ENCODE data around the gene OR6C75.

- TF ChIP-seq FOXA1 (IDR thresholded peaks at IDR 0.05) (no peak), NFRKB (IDR thresholded peaks at IDR 0.05) (no peak)
Measured at GRCh38 chr12:55365086-55365485, 2.3 kb downstream of the OR6C75 start.

All from HEK293T (cell line).